ENCODE measurements around the gene PLA2G4E. TPM values are rescaled to one million over a fixed set of nuclear protein-coding genes. Genes with fewer than 3 reads are reported as not detected.

Gene PLA2G4E
- total RNA-seq, 1 experiment from 2014 or later, result not detected

- no peak for TF ChIP-seq POLR2AphosphoS5 (IDR thresholded peaks at IDR 0.05; ENCODE audit: low read depth, low read length)
- no peak for TF ChIP-seq REST (IDR thresholded peaks at IDR 0.05; ENCODE audit: insufficient read depth in 1 of 2, low read depth in 2 of 2, low read length in 1 of 2)
- TF ChIP-seq, protein P1, sequence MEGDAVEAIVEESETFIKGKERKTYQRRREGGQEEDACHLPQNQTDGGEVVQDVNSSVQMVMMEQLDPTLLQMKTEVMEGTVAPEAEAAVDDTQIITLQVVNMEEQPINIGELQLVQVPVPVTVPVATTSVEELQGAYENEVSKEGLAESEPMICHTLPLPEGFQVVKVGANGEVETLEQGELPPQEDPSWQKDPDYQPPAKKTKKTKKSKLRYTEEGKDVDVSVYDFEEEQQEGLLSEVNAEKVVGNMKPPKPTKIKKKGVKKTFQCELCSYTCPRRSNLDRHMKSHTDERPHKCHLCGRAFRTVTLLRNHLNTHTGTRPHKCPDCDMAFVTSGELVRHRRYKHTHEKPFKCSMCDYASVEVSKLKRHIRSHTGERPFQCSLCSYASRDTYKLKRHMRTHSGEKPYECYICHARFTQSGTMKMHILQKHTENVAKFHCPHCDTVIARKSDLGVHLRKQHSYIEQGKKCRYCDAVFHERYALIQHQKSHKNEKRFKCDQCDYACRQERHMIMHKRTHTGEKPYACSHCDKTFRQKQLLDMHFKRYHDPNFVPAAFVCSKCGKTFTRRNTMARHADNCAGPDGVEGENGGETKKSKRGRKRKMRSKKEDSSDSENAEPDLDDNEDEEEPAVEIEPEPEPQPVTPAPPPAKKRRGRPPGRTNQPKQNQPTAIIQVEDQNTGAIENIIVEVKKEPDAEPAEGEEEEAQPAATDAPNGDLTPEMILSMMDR (IDR thresholded peaks at IDR 0.05), result no peak
- no peak for TF ChIP-seq TCF7L2 (IDR thresholded peaks at IDR 0.05; ENCODE audit: low read depth, low read length)
- no peak for TF ChIP-seq SIN3A (IDR thresholded peaks at IDR 0.05; ENCODE audit: borderline replicate concordance, insufficient read depth, low read depth, low read length)
- Histone ChIP-seq H3K27me3 (ENCODE audit: control insufficient read depth, insufficient read depth, low read length) (no peaks in the 10 kb centered on the region), H3K36me3 (ENCODE audit: control insufficient read depth, insufficient read depth, low read length) (no peaks in the 10 kb centered on the region), H3K27ac (ENCODE audit: low read length) (no peak overlapping the region), H3K4me3 (ENCODE audit: low read depth in 2 of 2, low read length in 2 of 2) (no peak overlapping the region), H3K9me3 (ENCODE audit: control insufficient read depth, insufficient read depth, low read depth, low read length) (no peaks in the 10 kb centered on the region), H3K4me1 (ENCODE audit: control insufficient read depth, insufficient read depth, low read length) (no peaks in the 10 kb centered on the region)
- no TSS peak for BruUV-seq (replicated peaks)
- in situ Hi-C loops (cut with HindIII; ENCODE audit: low pct_unique_long_range_greater_than_20kb, low sequenced_read_pairs) (no loop called here), intact Hi-C loops (cut with micrococcal nuclease; ENCODE audit: unreplicated experiment) (no loop called here)
- ATAC-seq, result no peak
- DNase-seq (ENCODE audit: low read depth, low spot score), result no peak
- CTCF ChIA-PET, result no interaction called here
- POLR2A ChIA-PET, result no interaction called here
Measured at GRCh38 chr15:42042602-42043400, 22.0 kb upstream of the PLA2G4E start.

- Histone ChIP-seq H3K9me3 (ENCODE audit: control insufficient read depth, insufficient read depth, low read depth, low read length) (no peaks in the 10 kb centered on the region), H3K27me3 (ENCODE audit: control insufficient read depth, insufficient read depth, low read length) (no peaks in the 10 kb centered on the region), H3K4me1 (ENCODE audit: control insufficient read depth, insufficient read depth, low read length) (no peaks in the 10 kb centered on the region), H3K4me3 (ENCODE audit: low read depth in 2 of 2, low read length in 2 of 2) (no peak overlapping the region), H3K36me3 (ENCODE audit: control insufficient read depth, insufficient read depth, low read length) (no peaks in the 10 kb centered on the region), H3K27ac (ENCODE audit: low read length) (no peak overlapping the region)
- TF ChIP-seq SIN3A (IDR thresholded peaks at IDR 0.05; ENCODE audit: borderline replicate concordance, insufficient read depth, low read depth, low read length) (no peak), TCF7L2 (IDR thresholded peaks at IDR 0.05; ENCODE audit: low read depth, low read length) (no peak), POLR2AphosphoS5 (IDR thresholded peaks at IDR 0.05; ENCODE audit: low read depth, low read length) (no peak), REST (IDR thresholded peaks at IDR 0.05; ENCODE audit: insufficient read depth in 1 of 2, low read depth in 2 of 2, low read length in 1 of 2) (no peak)
- TF ChIP-seq, protein P1 (IDR thresholded peaks at IDR 0.05), result no peak
- ChIA-PET CTCF (interaction anchor here (0.5 kb wide), 1 partner anchor 61 kb away, joined by 3 read pairs; no protein-coding TSS in a partner anchor), POLR2A (no interaction called here)
- in situ Hi-C loops (cut with HindIII; ENCODE audit: low pct_unique_long_range_greater_than_20kb, low sequenced_read_pairs), result no loop called here
- BruUV-seq (replicated peaks), result no TSS peak
- intact Hi-C loops (cut with micrococcal nuclease; ENCODE audit: unreplicated experiment), result no loop called here
- ATAC-seq (no peak), DNase-seq (ENCODE audit: low read depth, low spot score) (no peak)
Measured at GRCh38 chr15:42038401-42038800, 17.6 kb upstream of the PLA2G4E start.
